Caki2 (cell line): ENCODE results near the gene DHRS7B. TPM values are rescaled to one million over a fixed set of nuclear protein-coding genes. Genes with fewer than 3 reads are reported as not detected.
"Not testable (repeated sequence)": the region's sequence is repeated elsewhere in the genome, so short reads cannot be mapped to it uniquely, and the experiment has no call there.

Source experiments
- DNase-seq: peaks from one replicate; pipeline ENCODE4 v3.0.0-alpha.2; 2015; ENCODE audit warnings: low read depth
- in situ Hi-C: cut with HindIII; loops from 2 replicates; pipeline ENCODE4 v1.10.0; 2016; ENCODE audit warnings: low sequenced_read_pairs, low pct_unique_long_range_greater_than_20kb, mixed read lengths
- total RNA-seq: library from RNA; depleted of rRNA; stranded (reverse); fragments of >200 nt; shearing (Covaris generic); gene quantifications from 2 replicates; pipeline ENCODE4 v1.2.3, GENCODE V29; 2014; ENCODE audit warnings: low replicate concordance

Gene DHRS7B
- total RNA-seq, 1 experiment from 2014 or later, result 21.2 TPM

DNA sequence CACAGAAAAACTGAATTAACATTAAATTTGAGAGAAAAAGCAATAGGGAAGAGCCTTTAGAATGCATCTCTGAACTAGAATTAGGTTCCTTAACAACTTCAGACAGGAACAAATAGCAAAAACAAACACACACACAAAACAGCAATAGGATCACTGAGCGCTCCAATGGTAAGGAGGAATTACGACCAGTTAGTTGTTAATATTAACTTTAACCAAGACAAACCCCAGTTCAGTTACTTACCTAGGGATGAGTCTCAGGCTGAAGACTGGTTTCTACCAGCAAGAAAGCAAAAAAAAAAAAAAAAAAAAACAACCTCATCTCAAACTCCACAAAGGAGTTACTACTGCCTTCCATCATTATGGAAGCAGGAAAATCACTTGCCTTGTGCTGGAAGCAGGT is 14.6 kb downstream of the DHRS7B start:
- DNase-seq, result no peak
- in situ Hi-C loops, result no loop called here

DNA sequence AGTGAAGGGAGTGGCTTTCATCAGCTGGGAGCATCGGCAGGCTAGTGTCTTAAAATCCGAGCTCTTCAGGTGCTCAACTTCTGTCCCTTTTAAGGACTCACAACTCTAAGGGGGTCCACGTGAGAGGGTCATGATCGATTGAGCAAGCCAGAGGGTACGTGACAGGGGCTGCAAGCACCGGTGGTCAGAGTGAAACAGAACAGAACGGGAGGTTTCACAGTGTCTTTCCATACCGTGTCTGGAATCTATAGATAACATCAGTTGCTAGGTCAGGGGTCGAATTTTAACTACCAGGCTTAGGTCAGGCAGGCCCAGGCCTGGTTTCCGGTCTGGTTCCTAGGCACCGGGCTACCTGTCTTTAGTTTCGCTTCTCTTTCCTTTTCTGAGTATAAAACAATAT is 15.3 kb downstream of the DHRS7B start:
- DNase-seq, in situ Hi-C loops: not testable (repeated sequence)

DNA sequence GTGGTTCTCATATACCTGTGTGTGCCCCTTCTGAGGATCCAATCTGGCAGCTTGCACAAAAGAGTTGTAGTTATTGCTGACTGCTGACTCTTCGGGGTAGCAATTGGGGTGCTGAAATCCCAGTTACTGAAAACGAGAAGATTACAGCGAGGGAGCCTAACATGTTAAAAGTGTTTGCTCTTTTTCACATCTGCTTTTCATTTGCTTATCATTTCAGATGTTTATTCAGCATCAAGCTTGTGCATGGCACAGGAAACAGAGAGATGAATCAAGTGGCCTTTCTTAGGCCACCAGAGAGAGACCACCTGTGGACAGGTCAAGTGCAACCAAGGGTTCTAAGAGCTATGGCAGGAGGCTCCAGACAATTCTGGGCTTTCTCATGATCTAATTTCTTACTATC is 16.9 kb downstream of the DHRS7B start:
- DNase-seq, result no peak
- in situ Hi-C loops, result no loop called here

DNA sequence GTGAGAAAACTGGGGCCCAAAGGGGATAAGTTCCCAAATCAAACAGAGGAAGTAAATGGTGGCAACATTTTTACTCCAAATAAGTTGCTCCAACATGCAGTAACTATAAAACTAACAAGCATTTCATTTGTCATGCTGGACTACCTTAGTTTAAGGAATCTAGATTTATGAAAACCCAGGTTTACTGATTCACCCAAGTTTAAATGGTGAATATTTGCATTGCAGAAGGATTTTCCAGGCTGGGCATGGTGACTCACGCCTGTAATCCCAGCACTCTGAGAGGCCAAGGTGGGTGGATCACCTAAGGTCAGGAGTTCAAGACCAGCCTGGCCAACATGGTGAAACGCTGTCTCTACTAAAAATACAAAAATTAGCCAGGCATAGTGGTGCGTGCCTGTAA is 17.5 kb downstream of the DHRS7B start:
- in situ Hi-C loops, DNase-seq: not testable (repeated sequence)

DNA sequence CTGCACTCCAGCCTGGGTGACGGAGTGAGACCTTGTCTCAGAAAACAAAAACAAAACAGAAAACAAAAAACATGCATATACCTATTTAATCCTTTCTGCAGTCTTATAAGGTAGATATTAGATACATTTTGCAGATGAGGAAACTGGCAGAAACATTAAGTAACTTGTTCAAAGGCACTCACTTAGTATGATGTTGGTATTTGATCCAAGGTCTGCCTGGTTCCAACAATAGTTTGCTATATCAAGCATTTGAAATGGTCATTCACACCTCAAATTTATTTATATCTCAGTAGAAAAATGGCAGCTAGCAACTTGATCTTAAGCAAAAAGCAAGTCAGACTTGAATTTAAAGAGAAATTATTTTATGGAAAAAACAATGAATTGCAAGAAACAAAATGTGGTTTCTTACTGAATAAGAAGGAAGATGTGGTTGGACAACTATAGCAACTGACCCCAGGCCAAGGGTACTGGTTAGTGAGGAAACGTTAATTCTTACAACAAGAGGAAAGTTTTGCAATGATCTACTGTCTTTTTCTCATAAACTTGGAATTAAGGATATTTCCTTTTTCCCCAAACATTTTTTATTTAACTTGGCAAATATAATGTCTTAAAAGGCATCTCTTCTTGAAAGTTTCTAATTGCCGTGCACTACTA is 19.7 kb downstream of the DHRS7B start:
- no peak for DNase-seq
- in situ Hi-C loops, result no loop called here

DNA sequence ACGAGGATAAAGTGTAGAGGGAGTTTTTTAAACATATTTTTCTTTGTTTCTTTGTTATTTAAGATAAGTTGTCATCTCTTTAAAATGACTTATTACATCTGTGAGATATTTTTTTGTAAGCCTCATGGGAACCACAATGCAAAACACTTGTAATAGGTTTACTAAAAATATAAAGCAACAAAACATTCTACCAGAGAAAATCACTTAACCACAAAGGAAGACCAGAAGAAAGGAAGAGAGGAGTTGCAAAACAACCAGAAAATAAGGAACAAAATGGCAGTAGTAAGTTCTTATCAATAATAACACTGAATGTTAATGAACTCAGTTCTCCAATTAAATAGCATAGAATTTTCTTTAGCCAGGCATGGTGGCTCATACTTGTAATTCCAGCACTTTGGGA is 22.9 kb downstream of the DHRS7B start:
- DNase-seq, result no peak
- in situ Hi-C loops, result no loop called here

DNA sequence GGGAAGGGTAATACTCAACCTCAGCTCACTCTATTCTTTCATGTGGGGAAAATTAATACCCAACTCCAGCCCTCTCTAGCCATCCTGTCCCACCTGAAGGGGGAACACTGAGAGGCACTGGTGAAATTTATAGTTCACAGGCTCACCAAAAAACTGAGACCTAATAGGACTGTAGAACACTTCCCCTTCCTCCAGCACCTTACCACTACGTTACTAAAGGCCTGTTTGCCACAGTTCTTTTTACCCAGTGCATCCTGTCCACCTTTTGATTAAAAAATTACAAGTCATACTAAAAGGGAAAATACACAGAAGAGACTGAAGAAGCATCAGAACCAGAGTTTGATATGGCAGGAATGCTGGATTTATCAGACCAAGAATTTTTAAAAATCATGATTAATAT is 26.0 kb downstream of the DHRS7B start:
- in situ Hi-C loops, result no loop called here
- no peak for DNase-seq

DNA sequence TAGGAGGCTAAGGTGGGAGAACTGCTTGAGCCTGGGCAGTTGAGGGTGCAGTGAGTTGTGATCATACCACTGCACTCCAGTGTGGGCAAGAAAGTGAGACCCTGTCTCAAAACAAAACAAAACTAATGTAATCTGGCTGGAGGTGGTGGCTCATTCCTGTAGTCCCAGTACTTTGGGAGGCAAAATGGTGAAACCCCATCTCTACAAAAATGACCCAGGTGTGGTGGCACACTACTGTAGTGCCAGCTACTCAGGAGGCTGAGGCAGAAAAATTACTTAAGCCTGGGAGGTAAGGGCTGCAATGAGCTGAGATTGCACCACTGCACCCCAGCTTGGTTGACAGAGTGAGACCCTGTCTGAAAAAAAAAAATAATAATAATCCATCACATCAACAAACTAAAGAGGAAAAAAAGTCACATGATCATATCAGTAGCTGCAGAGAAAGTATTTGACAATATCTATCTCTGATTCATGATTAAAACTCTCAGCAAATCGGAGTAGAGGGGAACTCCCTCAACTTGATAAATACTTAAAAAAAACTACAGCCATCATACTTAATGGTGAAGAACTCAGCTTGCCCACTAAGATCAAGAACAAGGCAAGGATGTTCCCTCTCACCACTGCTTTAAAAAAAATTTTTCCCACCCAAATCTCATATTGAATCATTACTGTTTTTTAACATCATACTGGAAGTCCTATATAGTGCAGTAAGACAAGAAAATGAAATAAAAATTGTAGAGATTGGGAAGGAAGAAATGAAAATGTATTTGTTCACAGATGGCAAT is 31.0 kb downstream of the DHRS7B start:
- in situ Hi-C loops, result no loop called here
- no peak for DNase-seq

DNA sequence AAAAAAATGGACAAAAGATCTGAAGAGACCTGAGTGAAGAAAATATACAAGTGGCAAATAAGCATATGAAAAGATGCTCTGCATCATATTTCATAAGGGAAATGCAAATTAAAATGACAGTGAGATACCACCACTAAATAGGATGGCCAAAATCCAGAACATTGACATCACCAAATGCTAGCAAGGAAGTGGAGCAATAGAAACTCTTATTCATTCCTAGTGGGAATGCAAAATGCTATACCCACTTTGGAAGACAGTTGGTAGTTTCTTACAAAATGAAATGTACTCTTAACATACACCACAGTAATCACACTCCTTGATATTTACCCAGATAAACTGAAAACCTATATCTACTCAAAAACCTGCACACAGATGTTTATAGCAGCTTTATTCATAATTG is 33.6 kb downstream of the DHRS7B start:
- in situ Hi-C loops, result no loop called here
- DNase-seq, result no peak

DNA sequence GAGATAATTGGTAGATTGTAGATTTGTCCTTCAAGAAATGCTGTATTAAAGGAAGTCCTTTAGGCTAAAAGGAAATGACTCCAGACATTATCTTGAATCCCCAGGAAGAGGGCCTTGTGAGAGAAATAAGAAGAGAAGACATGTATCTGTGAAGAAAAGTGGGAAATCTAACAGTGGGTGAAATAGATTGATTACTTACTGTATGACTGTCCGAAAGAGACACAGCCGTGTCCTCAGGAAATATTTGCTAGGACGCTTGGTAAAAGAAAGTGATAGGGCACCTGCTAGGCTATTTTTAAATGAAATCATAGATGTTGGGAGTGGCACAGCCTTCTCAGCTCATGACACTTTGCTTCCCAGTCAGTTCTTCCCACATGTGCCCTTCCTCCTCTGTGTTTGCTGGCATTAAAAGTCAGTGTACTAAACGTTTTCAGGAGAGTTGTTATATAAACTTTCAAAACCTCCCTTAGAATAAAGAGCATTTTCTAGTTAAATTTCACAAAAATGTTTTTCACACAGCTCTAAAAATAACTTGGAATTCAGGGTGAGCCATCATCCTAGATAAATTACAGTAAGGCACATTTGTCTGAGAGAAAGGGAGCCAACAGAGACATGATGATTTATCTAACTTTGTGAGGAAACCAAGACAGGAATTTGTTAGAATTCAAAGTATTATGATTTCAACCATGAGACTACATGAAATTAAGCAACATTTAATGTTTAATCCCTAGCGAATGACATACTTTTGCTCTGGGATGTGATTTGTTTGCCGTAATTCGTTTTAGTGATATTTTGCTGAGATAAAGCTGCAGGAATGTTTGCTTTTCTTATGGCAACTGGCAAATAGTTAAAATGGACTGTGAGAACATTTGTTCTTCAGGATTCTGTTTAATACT is 35.0 kb downstream of the DHRS7B start:
- no peak for DNase-seq
- in situ Hi-C loops, result no loop called here

DNA sequence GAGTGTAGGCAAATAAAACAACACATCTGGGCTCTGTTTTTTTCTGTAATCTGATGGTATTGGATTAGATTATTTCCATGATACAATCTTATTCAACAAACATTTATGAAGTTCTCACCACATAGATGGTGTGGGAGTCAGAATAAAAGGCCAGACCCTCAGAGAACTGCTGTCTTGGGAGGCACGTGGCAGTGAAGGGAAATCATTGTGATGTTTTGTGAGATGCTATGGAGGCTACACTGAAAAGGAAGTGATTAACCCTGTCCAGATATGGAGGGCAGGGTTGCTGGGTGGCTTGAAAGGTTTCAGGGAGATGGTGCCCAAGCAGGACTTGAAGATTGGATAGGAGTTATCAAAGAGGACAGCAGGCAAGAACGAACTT is 35.6 kb downstream of the DHRS7B start:
- in situ Hi-C loops, result no loop called here
- no peak for DNase-seq

DNA sequence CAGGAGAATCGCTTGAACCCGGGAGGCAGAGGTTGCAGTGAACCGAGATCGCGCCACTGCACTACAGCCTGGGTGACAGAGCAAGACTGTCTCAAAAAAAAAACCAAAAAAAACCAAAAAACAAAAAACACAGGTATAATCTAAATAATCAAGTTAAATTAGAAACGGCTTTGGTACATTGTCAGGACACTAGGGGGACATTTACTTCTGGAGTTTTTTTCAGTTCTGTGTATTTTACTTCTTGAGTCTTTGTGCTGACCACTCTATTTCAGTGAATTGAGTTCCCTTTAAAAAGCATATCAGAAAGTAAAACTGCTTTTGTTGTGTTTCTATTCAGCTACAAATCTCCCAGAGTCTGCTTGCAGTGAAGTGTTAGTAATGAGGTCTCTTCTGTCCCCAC is 36.3 kb downstream of the DHRS7B start:
- no peak for DNase-seq
- in situ Hi-C loops, result no loop called here

DNA sequence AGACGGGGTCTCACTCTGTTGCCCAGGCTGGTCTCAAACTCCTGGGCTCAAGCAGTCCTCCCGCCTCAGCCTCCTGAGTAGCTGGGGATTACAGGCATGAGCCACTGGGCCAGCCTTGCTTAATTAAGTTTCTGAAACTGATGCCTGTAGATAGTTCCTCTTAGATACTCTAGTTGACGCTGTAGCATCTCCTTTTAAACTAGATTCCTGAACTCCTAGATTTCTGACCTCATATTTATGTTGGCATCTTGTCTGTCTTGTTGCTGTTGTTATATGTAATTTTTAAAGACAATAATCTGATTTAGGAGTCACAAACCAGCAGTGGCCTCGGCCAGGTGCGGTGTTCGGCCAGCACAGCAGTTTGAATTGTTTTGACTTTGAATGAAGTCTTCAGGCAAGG is 37.5 kb downstream of the DHRS7B start:
- no peak for DNase-seq
- in situ Hi-C loops, result no loop called here

DNA sequence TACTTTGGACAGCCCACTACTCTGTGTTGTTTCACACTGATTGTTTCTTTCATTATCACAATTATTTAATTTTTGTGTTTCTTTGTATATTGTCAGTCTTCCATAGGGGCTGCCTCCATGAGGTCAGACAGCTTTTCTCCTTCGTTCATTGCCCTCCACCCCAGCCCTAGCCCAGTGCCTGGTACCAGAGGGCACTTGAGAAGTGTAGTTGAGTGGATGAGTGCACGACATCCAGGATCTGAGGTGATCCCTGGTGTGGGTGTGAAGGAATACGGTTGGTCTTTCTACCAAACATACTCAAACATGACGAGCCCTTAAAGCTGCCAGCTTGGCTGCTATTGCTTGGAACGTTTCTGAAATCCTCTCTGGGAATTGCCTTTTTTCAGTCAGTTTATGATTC is 37.9 kb downstream of the DHRS7B start:
- DNase-seq, result no peak
- in situ Hi-C loops, result no loop called here

DNA sequence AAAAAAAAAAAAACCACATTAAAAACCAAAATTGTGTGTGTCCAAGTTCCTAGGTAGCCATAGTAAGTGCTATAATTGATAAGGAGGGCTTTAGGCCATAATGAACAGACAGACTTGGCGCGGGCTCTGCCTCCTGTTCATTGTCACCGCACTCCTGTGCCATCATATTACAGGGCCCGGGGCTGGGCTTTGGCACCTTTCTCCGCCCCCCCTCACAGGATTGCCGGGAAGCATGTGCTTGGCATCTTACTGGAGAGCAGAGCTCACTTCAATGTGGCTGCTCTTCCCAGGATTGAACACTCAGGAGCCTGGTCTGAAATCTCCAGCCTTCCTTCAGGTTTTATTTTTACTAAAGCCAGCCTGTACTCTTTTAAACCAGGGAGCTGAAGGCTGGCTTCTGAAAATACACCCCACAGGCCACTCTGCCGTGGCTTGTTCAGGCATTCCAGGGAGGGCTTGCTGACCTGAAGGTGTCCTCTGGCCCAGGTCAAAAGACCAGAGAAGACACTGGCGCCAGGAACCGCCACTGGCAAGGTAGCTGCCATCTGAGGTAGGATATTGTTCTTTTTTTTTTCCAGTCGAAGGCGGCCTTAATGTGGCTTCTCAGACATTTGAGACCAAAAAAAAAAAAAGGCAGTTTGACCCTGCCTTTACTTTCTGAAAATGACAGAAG is 39.3 kb downstream of the DHRS7B start:
- DNase-seq, result no peak
- in situ Hi-C loops, result no loop called here

DNA sequence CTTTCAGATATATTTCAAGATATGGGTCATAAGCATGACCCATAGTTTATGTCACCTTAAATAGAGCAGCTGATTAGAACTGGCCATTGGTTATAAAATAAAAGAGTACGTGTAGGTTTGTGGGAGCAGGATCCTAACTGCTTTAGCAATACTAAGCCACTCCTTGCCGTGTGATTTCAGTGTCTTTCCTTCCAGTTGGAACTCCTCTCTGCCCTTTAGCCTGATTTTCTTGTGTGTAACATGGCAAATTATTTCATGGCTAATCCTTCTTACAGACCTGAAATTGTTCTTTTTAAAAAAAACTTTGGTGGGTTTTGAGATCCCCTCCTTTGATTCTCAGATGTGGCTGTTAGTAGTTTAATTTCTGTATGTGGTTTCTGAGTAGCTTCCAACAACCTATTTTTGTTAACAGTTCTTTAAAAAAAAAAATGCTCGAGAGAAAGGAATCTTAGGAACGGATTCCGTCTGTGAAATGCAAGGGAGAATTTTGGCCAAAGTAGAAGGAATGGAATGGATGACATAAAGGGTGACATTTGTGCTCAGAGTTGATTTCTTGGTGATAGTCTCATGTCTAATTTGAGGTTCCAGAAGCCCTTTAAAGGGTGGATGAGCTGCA is 39.9 kb downstream of the DHRS7B start:
- in situ Hi-C loops, result no loop called here
- DNase-seq, result no peak

DNA sequence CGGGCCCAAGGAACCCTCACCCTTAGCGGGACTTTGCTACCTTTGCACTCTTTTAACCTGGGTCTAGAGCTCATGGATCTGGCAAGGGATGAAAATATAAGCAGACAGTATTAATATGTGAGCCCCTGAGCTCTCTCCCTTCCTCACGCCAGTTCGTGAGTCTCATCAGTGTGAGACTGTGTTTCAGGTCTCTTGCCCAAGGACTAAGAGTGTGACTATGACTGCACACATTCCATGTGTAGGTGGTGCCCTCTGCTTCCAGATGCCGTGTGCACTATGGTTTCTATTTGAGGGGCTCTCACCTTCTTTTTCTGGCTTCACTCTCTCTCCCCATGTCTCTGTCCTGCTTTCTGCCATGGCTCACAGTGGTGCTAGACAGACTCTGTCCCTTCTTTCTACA is 40.5 kb downstream of the DHRS7B start:
- in situ Hi-C loops, result no loop called here

DNA sequence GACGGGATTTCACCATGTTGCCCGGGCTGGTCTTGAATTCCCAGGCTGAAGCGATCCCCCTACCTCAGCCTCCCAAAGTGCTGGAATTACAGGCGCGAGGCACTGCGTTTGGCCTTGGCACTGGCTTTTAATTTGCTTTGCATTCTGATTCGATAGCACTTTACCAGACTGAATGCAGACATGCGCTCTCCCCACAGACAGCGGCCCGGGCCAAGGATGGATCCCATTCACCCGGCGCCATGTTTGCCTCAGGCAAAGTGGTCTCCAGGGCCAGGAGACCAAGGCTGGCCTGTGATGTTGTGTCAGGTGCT is 41.7 kb downstream of the DHRS7B start:
- no peak for DNase-seq
- in situ Hi-C loops, result no loop called here

More for the DNA sequence above, 40.5 kb downstream of the DHRS7B start:
- DNase-seq, result no peak
